GM23338 (cell line): ENCODE measurements around the gene TNFRSF11A.

Experiments
- EZH2 ChIP-seq: fragments of 200-600 bp; sonication (generic); IDR thresholded peaks from one replicate; pipeline ENCODE4 v1.8.0; 2017; ENCODE audit warnings: antibody characterized with exemption, mild to moderate bottlenecking, low read depth; ENCODE audit not compliant: unreplicated experiment
- TF ChIP-seq, protein P1 (sequence below), 2 experiments: fragments of 200-600 bp in 1 of 2; sonication (generic) in 1 of 2; conservative IDR thresholded peaks; 2 replicates each; pipeline versions ENCODE4 v1.5.1 to v1.6.1; 2016 to 2017; ENCODE audit warnings: antibody characterized with exemption in 2 of 2, low read depth in 2 of 2, mild to moderate bottlenecking in 2 of 2, moderate library complexity in 1 of 2
- TF ChIP-seq, protein P2 (sequence below): IDR thresholded peaks from one replicate; pipeline ENCODE4 v1.6.1; 2018; ENCODE audit warnings: antibody characterized with exemption; ENCODE audit not compliant: unreplicated experiment

DNA sequence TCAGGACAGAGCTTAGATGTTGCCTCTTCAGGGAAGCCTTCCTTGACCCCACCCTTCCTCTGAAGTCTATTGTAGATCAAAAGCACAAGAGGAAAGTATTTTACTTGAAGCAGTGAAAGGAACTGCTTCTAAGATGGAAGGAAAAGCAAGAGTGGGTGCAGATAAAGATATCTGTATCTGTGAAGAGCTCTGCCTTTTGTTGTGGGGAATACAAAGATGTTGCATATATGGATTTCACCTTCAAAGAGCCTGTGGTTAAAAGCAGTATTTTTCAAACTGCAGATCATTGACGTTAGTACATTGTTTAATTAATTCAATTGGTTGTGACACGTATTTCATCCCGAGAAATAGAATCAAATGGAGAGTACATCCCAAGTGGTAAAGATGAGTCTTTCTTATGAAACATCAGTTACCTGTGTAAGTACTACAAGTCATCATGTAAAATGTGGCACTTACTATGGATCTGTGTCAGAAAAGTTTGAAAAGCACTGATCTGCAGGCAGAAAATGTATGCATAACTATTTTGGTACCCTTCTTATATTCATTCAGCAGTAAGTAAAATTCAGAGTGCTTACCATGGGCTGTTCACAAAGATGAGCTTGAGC lies 24.6 kb upstream of the TNFRSF11A start:
- TF ChIP-seq, protein P1, sequence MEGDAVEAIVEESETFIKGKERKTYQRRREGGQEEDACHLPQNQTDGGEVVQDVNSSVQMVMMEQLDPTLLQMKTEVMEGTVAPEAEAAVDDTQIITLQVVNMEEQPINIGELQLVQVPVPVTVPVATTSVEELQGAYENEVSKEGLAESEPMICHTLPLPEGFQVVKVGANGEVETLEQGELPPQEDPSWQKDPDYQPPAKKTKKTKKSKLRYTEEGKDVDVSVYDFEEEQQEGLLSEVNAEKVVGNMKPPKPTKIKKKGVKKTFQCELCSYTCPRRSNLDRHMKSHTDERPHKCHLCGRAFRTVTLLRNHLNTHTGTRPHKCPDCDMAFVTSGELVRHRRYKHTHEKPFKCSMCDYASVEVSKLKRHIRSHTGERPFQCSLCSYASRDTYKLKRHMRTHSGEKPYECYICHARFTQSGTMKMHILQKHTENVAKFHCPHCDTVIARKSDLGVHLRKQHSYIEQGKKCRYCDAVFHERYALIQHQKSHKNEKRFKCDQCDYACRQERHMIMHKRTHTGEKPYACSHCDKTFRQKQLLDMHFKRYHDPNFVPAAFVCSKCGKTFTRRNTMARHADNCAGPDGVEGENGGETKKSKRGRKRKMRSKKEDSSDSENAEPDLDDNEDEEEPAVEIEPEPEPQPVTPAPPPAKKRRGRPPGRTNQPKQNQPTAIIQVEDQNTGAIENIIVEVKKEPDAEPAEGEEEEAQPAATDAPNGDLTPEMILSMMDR (conservative IDR thresholded peaks at IDR 0.05; ENCODE audit: low read depth in 2 of 2) = no peak
- TF ChIP-seq, protein P2, sequence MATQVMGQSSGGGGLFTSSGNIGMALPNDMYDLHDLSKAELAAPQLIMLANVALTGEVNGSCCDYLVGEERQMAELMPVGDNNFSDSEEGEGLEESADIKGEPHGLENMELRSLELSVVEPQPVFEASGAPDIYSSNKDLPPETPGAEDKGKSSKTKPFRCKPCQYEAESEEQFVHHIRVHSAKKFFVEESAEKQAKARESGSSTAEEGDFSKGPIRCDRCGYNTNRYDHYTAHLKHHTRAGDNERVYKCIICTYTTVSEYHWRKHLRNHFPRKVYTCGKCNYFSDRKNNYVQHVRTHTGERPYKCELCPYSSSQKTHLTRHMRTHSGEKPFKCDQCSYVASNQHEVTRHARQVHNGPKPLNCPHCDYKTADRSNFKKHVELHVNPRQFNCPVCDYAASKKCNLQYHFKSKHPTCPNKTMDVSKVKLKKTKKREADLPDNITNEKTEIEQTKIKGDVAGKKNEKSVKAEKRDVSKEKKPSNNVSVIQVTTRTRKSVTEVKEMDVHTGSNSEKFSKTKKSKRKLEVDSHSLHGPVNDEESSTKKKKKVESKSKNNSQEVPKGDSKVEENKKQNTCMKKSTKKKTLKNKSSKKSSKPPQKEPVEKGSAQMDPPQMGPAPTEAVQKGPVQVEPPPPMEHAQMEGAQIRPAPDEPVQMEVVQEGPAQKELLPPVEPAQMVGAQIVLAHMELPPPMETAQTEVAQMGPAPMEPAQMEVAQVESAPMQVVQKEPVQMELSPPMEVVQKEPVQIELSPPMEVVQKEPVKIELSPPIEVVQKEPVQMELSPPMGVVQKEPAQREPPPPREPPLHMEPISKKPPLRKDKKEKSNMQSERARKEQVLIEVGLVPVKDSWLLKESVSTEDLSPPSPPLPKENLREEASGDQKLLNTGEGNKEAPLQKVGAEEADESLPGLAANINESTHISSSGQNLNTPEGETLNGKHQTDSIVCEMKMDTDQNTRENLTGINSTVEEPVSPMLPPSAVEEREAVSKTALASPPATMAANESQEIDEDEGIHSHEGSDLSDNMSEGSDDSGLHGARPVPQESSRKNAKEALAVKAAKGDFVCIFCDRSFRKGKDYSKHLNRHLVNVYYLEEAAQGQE = no peak
- TF ChIP-seq EZH2 = no peak
